Mammary epithelial cell (primary cell): ENCODE results near the gene AHSG.

Source experiments
- CTCF ChIP-seq, 2 donors: IDR thresholded peaks in 1 of 2; conservative IDR thresholded peaks in 1 of 2; 2 replicates each; pipeline ENCODE4 v1.5.1; 2011 to 2012; ENCODE audit warnings: inconsistent platforms in 2 of 2, low read length in 2 of 2, mild to moderate bottlenecking in 2 of 2, control low read depth in 1 of 2, low read depth in 1 of 2; ENCODE audit not compliant: insufficient read depth in 1 of 2; ENCODE audit errors: extremely low read depth in 1 of 2
- EZH2 ChIP-seq: IDR thresholded peaks from 2 replicates; pipeline ENCODE4 v1.6.1; 2012; ENCODE audit warnings: low read length, inconsistent platforms, borderline replicate concordance

DNA sequence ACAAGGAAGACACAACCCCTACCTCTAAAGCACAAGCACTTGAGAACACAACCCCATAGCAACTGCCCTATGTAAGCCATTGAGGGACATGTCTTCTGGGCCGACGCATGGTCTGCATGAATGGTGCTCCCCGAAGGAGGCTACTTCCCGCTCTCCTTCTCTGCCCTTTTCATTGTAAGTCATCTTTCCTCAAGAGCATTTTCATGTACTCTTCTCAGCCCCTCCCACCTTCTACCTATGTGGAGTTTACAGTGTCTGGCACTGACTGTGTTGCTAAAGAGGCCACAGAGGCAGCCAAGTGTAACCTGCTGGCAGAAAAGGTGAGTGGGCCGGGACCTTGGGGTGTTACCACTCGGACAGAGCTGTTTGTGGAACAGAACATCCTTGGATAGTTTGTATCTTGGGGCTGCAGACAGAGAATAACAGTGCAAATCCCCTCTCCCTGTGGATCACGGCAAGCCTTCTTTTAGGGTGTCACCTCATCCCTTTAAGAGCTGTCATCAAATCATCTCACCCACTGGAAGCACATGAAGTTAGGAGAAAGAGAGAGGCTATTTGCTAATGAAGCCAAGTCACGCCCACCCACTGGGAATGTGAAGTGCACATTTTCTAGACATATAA lies 5.6 kb downstream of the AHSG start:
- TF ChIP-seq CTCF (conservative IDR thresholded peaks at IDR 0.05 in 1 of 2, IDR thresholded peaks at IDR 0.05 in 1 of 2; ENCODE audit: extremely low read depth in 1 of 2, insufficient read depth in 1 of 2, low read depth in 1 of 2, low read length in 2 of 2), result no peak
- TF ChIP-seq EZH2, result no peak
